Neural progenitor cell (in vitro differentiated cells): ENCODE results near the gene F13A1.

Source experiments
- CTCF ChIP-seq: fragments of 200-600 bp; sonication (generic); IDR thresholded peaks from 2 replicates; pipeline ENCODE4 v1.5.1; 2017; ENCODE audit warnings: antibody characterized with exemption, mild to moderate bottlenecking
- EZH2 ChIP-seq: fragments of 200-600 bp; sonication (generic); IDR thresholded peaks from 2 replicates; pipeline ENCODE4 v1.6.1; 2017; ENCODE audit warnings: antibody characterized with exemption, mild to moderate bottlenecking, moderate library complexity

- TF ChIP-seq CTCF: no peak
- TF ChIP-seq EZH2: no peak
These were observed 60.2 kb downstream of the F13A1 start for GRCh38 chr6:6260196-6260722.
